PFSK-1 (cell line): ENCODE data around the gene PNMA1. TPM values are rescaled to one million over a fixed set of nuclear protein-coding genes. Genes with fewer than 3 reads are reported as not detected.
A peak's percentile ranks its signal among the peaks of the same experiment; 100 is the strongest.

ENCODE experiments used
- FOXP2 ChIP-seq: optimal IDR thresholded peaks from 2 replicates; pipeline ENCODE3; 2011; ENCODE audit warnings: borderline replicate concordance, control low read depth, inconsistent platforms; ENCODE audit not compliant: insufficient read depth; ENCODE audit errors: extremely low read length, extremely low read depth
- POLR2AphosphoS5 ChIP-seq: IDR thresholded peaks from 2 replicates; pipeline ENCODE4 v1.6.1; 2012; ENCODE audit warnings: low read depth, mild to moderate bottlenecking, control low read depth, low read length, moderate library complexity
- REST ChIP-seq, 2 experiments: IDR thresholded peaks; 2 replicates each; pipeline versions ENCODE4 v1.6.1 to v1.8.0; 2011 to 2012; ENCODE audit warnings: low read depth in 2 of 2, low read length in 2 of 2, control low read depth in 1 of 2, inconsistent platforms in 1 of 2, mild to moderate bottlenecking in 1 of 2, moderate library complexity in 1 of 2; ENCODE audit not compliant: insufficient read depth in 1 of 2
- SIN3A ChIP-seq: IDR thresholded peaks from 2 replicates; pipeline ENCODE4 v1.6.1; 2012; ENCODE audit warnings: mild to moderate bottlenecking, low read length, moderate library complexity, borderline replicate concordance; ENCODE audit not compliant: insufficient read depth
- TAF1 ChIP-seq: IDR thresholded peaks from 2 replicates; pipeline ENCODE4 v1.6.1; 2012; ENCODE audit warnings: low read length, control low read depth, borderline replicate concordance; ENCODE audit not compliant: insufficient read depth
- polyA plus RNA-seq: library from polyadenylated mRNA; unstranded; fragments of >200 nt; gene quantifications from one replicate; pipeline ENCODE4 v1.2.1, GENCODE V29; 2012; ENCODE audit warnings: low read depth, missing spikeins; ENCODE audit not compliant: insufficient read length

PNMA1 gene
- polyA plus RNA-seq, result 30.0 TPM

GRCh38 chr14:73713803-73714655 is at the start of gene PNMA1:
Gene PNMA1 (minus strand): TSS chr14:73714384. CDS start chr14:73713639, 745 bp downstream.
- TF ChIP-seq REST (IDR thresholded peaks at IDR 0.05; ENCODE audit: insufficient read depth in 1 of 2, low read depth in 2 of 2, low read length in 2 of 2) (no peak), TAF1 (no peak), SIN3A (peak; percentile 14; the same call in 1 of the 2 replicates), FOXP2 (peak; percentile 75), POLR2AphosphoS5 (peak; percentile 54; the same call in 1 of the 2 replicates)

- TF ChIP-seq TAF1 (no peak), POLR2AphosphoS5 (no peak), SIN3A (no peak)
Observed at GRCh38 chr14:73763396-73763795, 49.2 kb upstream of the PNMA1 start.

GRCh38 chr14:73762375-73762822 is 48.2 kb upstream of the PNMA1 start:
- TF ChIP-seq REST (IDR thresholded peaks at IDR 0.05; ENCODE audit: insufficient read depth in 1 of 2, low read depth in 2 of 2, low read length in 2 of 2) (no peak), SIN3A (no peak), TAF1 (no peak), FOXP2 (no peak), POLR2AphosphoS5 (no peak)

GRCh38 chr14:73761618-73762355 is 47.6 kb upstream of the PNMA1 start:
- TF ChIP-seq SIN3A (no peak), POLR2AphosphoS5 (no peak), TAF1 (no peak), FOXP2 (no peak), REST (IDR thresholded peaks at IDR 0.05; ENCODE audit: insufficient read depth in 1 of 2, low read depth in 2 of 2, low read length in 2 of 2) (no peak)
